WTC11 (cell line): ENCODE measurements around the gene GTF3C4. TPM values are rescaled to one million over a fixed set of nuclear protein-coding genes. Genes with fewer than 3 reads are reported as not detected.

Source experiments
- ATAC-seq: fragments of 200-7000 bp; cut with Tn5 transposase; 2 replicates; pipeline ENCODE4 v1.10.0; 2021; ENCODE audit warnings: mild to moderate bottlenecking, moderate library complexity
- CTCF ChIA-PET: fragments of 300-600 bp; sonication (Branson Sonifier 250); formaldehyde crosslinking; loops from one replicate; lab custom pipeline; 2021; ENCODE audit warnings: antibody characterized with exemption; lab: Charles Lee
- POLR2A ChIA-PET: fragments of 350-600 bp; sonication (Branson Sonifier 250); formaldehyde crosslinking; loops from one replicate; lab custom pipeline; 2021; ENCODE audit warnings: antibody characterized with exemption; lab: Charles Lee
- DNase-seq: peaks from one replicate; pipeline ENCODE4 v3.0.0; 2021; ENCODE audit warnings: low spot score
- H3K27ac Mint-ChIP-seq: 2 replicates; pipeline ENCODE4 v1.8.0; 2021; ENCODE audit warnings: mixed read lengths
- H3K27me3 Mint-ChIP-seq: 2 replicates; pipeline ENCODE4 v1.8.0; 2021; ENCODE audit warnings: low read depth, mild to moderate bottlenecking, moderate library complexity, mixed read lengths
- H3K36me3 Mint-ChIP-seq: 2 replicates; pipeline ENCODE4 v1.8.0; 2021; ENCODE audit warnings: mixed read lengths
- H3K4me1 Mint-ChIP-seq: 2 replicates; pipeline ENCODE4 v1.8.0; 2022; ENCODE audit warnings: mixed read lengths
- H3K4me3 Mint-ChIP-seq: 2 replicates; pipeline ENCODE4 v1.8.0; 2021; ENCODE audit warnings: mild to moderate bottlenecking, moderate library complexity, mixed read lengths
- H3K9me3 Mint-ChIP-seq: 2 replicates; pipeline ENCODE4 v1.8.0; 2021; ENCODE audit warnings: mixed read lengths
- ELF4 ChIP-seq: sonication (generic); formaldehyde crosslinking; IDR thresholded peaks from 2 replicates; pipeline ENCODE4 v1.8.1; 2022; ENCODE audit warnings: low read depth, mild to moderate bottlenecking, moderate library complexity, missing genetic modification reagents
- GABPB1 ChIP-seq: sonication (generic); formaldehyde crosslinking; IDR thresholded peaks from 2 replicates; pipeline ENCODE4 v1.8.1; 2023; ENCODE audit warnings: mild to moderate bottlenecking, missing genetic modification reagents
- IRF2 ChIP-seq: sonication (generic); formaldehyde crosslinking; IDR thresholded peaks from 2 replicates; pipeline ENCODE4 v1.8.0; 2022; ENCODE audit warnings: low read depth, missing genetic modification reagents, borderline replicate concordance
- JAZF1 ChIP-seq: fragments of 250-450 bp; sonication (Bioruptor Pico); IDR thresholded peaks from 2 replicates; pipeline ENCODE4 v1.9.0; 2021; ENCODE audit warnings: moderate library complexity, mild to moderate bottlenecking, inconsistent platforms
- KAT7 ChIP-seq: sonication (generic); formaldehyde crosslinking; IDR thresholded peaks from 2 replicates; pipeline ENCODE4 v1.8.1; 2023; ENCODE audit warnings: missing genetic modification reagents, mild to moderate bottlenecking, borderline replicate concordance
- MLX ChIP-seq: sonication (generic); formaldehyde crosslinking; IDR thresholded peaks from 2 replicates; pipeline ENCODE4 v1.8.1; 2023; ENCODE audit warnings: mild to moderate bottlenecking, missing genetic modification reagents, moderate library complexity
- NFATC4 ChIP-seq: fragments of 250-450 bp; sonication (Bioruptor Pico); IDR thresholded peaks from 2 replicates; pipeline ENCODE4 v1.9.0; 2021; ENCODE audit warnings: mild to moderate bottlenecking
- NFE2L1 ChIP-seq: sonication (generic); formaldehyde crosslinking; IDR thresholded peaks from 2 replicates; pipeline ENCODE4 v1.8.1; 2023; ENCODE audit warnings: missing genetic modification reagents
- NFYB ChIP-seq: sonication (generic); formaldehyde crosslinking; conservative IDR thresholded peaks from 2 replicates; pipeline ENCODE4 v1.8.0; 2022; ENCODE audit warnings: low read depth, missing genetic modification reagents
- NR1H2 ChIP-seq: sonication (generic); formaldehyde crosslinking; IDR thresholded peaks from 2 replicates; pipeline ENCODE4 v1.9.0; 2021; ENCODE audit warnings: mild to moderate bottlenecking, moderate library complexity, missing genetic modification reagents
- RELA ChIP-seq: sonication (generic); formaldehyde crosslinking; IDR thresholded peaks from 2 replicates; pipeline ENCODE4 v1.8.1; 2022; ENCODE audit warnings: missing genetic modification reagents, mild to moderate bottlenecking, borderline replicate concordance
- ZNF121 ChIP-seq: sonication (generic); formaldehyde crosslinking; IDR thresholded peaks from 2 replicates; pipeline ENCODE4 v1.8.0; 2023; ENCODE audit warnings: missing genetic modification reagents
- ZNF138 ChIP-seq: sonication (generic); formaldehyde crosslinking; conservative IDR thresholded peaks from 2 replicates; pipeline ENCODE4 v1.8.1; 2022; ENCODE audit warnings: mild to moderate bottlenecking, moderate library complexity, missing genetic modification reagents
- ZNF416 ChIP-seq: fragments of 250-450 bp; sonication (Bioruptor Pico); IDR thresholded peaks from 2 replicates; pipeline ENCODE4 v1.9.0; 2021; ENCODE audit warnings: mild to moderate bottlenecking, inconsistent platforms
- ZSCAN18 ChIP-seq: fragments of 250-450 bp; sonication (Bioruptor Pico); IDR thresholded peaks from 2 replicates; pipeline ENCODE4 v2.1.2; 2022; ENCODE audit warnings: mild to moderate bottlenecking, moderate library complexity
- total RNA-seq: library from RNA; stranded (reverse); gene quantifications from 3 replicates; pipeline ENCODE4 v1.2.3, GENCODE V29; 2021
- TF ChIP-seq, protein P1 (sequence below): fragments of 250-450 bp; sonication (Bioruptor Pico); IDR thresholded peaks from 2 replicates; pipeline ENCODE4 v1.9.0; 2021; ENCODE audit warnings: mild to moderate bottlenecking, borderline replicate concordance
- TF ChIP-seq, protein P2 (sequence below): sonication (generic); formaldehyde crosslinking; IDR thresholded peaks from 2 replicates; pipeline ENCODE4 v1.8.0; 2023; ENCODE audit warnings: missing genetic modification reagents, mild to moderate bottlenecking, borderline replicate concordance
- TF ChIP-seq, protein P3 (sequence below): sonication (generic); formaldehyde crosslinking; IDR thresholded peaks from 2 replicates; pipeline ENCODE4 v1.8.0; 2022; ENCODE audit warnings: missing genetic modification reagents

Gene GTF3C4
- total RNA-seq, 1 experiment from 2014 or later, result 31.6 TPM

GRCh38 chr9:132662152-132662945, 7.9 kb upstream of the GTF3C4 start:
- POLR2A ChIA-PET, result no interaction called here
- CTCF ChIA-PET, result interaction anchor here (1.4 kb wide), 1 partner anchor 137 kb away, joined by 4 read pairs; no protein-coding TSS in a partner anchor
- peak overlapping the region; percentile 37; the same call in 1 of the 2 replicates for H3K27ac Mint-ChIP-seq
- ATAC-seq (no peak), DNase-seq (no peak)
- no peak overlapping the region for H3K4me3 Mint-ChIP-seq
- TF ChIP-seq, protein P1, sequence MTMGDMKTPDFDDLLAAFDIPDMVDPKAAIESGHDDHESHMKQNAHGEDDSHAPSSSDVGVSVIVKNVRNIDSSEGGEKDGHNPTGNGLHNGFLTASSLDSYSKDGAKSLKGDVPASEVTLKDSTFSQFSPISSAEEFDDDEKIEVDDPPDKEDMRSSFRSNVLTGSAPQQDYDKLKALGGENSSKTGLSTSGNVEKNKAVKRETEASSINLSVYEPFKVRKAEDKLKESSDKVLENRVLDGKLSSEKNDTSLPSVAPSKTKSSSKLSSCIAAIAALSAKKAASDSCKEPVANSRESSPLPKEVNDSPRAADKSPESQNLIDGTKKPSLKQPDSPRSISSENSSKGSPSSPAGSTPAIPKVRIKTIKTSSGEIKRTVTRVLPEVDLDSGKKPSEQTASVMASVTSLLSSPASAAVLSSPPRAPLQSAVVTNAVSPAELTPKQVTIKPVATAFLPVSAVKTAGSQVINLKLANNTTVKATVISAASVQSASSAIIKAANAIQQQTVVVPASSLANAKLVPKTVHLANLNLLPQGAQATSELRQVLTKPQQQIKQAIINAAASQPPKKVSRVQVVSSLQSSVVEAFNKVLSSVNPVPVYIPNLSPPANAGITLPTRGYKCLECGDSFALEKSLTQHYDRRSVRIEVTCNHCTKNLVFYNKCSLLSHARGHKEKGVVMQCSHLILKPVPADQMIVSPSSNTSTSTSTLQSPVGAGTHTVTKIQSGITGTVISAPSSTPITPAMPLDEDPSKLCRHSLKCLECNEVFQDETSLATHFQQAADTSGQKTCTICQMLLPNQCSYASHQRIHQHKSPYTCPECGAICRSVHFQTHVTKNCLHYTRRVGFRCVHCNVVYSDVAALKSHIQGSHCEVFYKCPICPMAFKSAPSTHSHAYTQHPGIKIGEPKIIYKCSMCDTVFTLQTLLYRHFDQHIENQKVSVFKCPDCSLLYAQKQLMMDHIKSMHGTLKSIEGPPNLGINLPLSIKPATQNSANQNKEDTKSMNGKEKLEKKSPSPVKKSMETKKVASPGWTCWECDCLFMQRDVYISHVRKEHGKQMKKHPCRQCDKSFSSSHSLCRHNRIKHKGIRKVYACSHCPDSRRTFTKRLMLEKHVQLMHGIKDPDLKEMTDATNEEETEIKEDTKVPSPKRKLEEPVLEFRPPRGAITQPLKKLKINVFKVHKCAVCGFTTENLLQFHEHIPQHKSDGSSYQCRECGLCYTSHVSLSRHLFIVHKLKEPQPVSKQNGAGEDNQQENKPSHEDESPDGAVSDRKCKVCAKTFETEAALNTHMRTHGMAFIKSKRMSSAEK (CRISPR knock-in tag), result no peak
- TF ChIP-seq, protein P2, sequence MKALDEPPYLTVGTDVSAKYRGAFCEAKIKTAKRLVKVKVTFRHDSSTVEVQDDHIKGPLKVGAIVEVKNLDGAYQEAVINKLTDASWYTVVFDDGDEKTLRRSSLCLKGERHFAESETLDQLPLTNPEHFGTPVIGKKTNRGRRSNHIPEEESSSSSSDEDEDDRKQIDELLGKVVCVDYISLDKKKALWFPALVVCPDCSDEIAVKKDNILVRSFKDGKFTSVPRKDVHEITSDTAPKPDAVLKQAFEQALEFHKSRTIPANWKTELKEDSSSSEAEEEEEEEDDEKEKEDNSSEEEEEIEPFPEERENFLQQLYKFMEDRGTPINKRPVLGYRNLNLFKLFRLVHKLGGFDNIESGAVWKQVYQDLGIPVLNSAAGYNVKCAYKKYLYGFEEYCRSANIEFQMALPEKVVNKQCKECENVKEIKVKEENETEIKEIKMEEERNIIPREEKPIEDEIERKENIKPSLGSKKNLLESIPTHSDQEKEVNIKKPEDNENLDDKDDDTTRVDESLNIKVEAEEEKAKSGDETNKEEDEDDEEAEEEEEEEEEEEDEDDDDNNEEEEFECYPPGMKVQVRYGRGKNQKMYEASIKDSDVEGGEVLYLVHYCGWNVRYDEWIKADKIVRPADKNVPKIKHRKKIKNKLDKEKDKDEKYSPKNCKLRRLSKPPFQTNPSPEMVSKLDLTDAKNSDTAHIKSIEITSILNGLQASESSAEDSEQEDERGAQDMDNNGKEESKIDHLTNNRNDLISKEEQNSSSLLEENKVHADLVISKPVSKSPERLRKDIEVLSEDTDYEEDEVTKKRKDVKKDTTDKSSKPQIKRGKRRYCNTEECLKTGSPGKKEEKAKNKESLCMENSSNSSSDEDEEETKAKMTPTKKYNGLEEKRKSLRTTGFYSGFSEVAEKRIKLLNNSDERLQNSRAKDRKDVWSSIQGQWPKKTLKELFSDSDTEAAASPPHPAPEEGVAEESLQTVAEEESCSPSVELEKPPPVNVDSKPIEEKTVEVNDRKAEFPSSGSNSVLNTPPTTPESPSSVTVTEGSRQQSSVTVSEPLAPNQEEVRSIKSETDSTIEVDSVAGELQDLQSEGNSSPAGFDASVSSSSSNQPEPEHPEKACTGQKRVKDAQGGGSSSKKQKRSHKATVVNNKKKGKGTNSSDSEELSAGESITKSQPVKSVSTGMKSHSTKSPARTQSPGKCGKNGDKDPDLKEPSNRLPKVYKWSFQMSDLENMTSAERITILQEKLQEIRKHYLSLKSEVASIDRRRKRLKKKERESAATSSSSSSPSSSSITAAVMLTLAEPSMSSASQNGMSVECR, result no peak
- TF ChIP-seq ZNF416 (CRISPR knock-in tag) (no peak), NFATC4 (no peak), ZNF121 (CRISPR knock-in tag) (no peak), ELF4 (CRISPR knock-in tag) (no peak)
- peaks cover 33% of the 10 kb centered on the region for H3K36me3 Mint-ChIP-seq
- peaks cover 8% of the 10 kb centered on the region for H3K4me1 Mint-ChIP-seq
- no peaks in the 10 kb centered on the region for H3K27me3 Mint-ChIP-seq
- no peaks in the 10 kb centered on the region for H3K9me3 Mint-ChIP-seq

DNA sequence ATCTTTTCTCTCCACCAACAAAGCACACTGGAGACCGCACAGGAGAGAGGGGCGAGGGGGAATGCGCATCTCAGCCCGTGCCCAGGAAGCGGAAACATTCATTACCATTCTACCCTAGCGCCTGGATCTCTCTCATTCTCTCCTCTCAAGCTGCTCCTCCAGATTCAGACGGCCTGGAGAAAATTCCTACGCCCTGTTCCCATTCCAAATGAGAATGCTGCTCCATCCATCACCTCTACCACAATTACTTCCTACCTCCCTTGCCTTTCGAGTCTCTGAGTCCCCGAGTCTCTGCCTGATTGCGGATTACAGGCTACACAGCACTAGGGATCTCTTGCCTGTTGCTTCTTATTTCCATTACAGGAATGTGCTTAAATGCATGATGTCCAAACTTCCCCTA, 7.1 kb upstream of the GTF3C4 start:
- peak; percentile 90 for ATAC-seq
- Mint-ChIP-seq H3K36me3 (peaks cover 33% of the 10 kb centered on the region), H3K4me1 (peaks cover 15% of the 10 kb centered on the region), H3K27ac (no peak overlapping the region), H3K9me3 (no peaks in the 10 kb centered on the region), H3K27me3 (no peaks in the 10 kb centered on the region), H3K4me3 (no peak overlapping the region)
- CTCF ChIA-PET, result interaction anchor here (1.4 kb wide), 1 partner anchor 136 kb away, joined by 4 read pairs; no protein-coding TSS in a partner anchor
- DNase-seq, result peak; percentile 36
- POLR2A ChIA-PET, result no interaction called here
- TF ChIP-seq NFYB (no peak), ZNF138 (CRISPR knock-in tag) (no peak), ZSCAN18 (CRISPR knock-in tag) (no peak), GABPB1 (CRISPR knock-in tag) (no peak), RELA (no peak), MLX (CRISPR knock-in tag) (no peak), NR1H2 (CRISPR knock-in tag) (no peak), KAT7 (no peak), NFE2L1 (CRISPR knock-in tag) (no peak), JAZF1 (CRISPR knock-in tag) (no peak), IRF2 (CRISPR knock-in tag) (no peak)
- TF ChIP-seq, protein P3, sequence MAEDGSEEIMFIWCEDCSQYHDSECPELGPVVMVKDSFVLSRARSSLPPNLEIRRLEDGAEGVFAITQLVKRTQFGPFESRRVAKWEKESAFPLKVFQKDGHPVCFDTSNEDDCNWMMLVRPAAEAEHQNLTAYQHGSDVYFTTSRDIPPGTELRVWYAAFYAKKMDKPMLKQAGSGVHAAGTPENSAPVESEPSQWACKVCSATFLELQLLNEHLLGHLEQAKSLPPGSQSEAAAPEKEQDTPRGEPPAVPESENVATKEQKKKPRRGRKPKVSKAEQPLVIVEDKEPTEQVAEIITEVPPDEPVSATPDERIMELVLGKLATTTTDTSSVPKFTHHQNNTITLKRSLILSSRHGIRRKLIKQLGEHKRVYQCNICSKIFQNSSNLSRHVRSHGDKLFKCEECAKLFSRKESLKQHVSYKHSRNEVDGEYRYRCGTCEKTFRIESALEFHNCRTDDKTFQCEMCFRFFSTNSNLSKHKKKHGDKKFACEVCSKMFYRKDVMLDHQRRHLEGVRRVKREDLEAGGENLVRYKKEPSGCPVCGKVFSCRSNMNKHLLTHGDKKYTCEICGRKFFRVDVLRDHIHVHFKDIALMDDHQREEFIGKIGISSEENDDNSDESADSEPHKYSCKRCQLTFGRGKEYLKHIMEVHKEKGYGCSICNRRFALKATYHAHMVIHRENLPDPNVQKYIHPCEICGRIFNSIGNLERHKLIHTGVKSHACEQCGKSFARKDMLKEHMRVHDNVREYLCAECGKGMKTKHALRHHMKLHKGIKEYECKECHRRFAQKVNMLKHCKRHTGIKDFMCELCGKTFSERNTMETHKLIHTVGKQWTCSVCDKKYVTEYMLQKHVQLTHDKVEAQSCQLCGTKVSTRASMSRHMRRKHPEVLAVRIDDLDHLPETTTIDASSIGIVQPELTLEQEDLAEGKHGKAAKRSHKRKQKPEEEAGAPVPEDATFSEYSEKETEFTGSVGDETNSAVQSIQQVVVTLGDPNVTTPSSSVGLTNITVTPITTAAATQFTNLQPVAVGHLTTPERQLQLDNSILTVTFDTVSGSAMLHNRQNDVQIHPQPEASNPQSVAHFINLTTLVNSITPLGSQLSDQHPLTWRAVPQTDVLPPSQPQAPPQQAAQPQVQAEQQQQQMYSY, result no peak
